Neutrophil (primary cell): ENCODE results near the gene PNMA8A.

Source experiments
- H3K27ac ChIP-seq: fragments of 200-600 bp; sonication (generic); 2 replicates; pipeline ENCODE4 v1.5.1; 2016; ENCODE audit warnings: mild to moderate bottlenecking, moderate library complexity
- H3K27me3 ChIP-seq: fragments of 200-600 bp; sonication (generic); 2 replicates; pipeline ENCODE4 v1.6.0; 2016; ENCODE audit warnings: mild to moderate bottlenecking
- H3K36me3 ChIP-seq: fragments of 200-600 bp; sonication (generic); 2 replicates; pipeline ENCODE4 v1.5.1; 2017
- H3K4me1 ChIP-seq, 2 experiments: fragments of 200-600 bp in 1 of 2; sonication (generic) in 1 of 2; 1 replicate in 1 of 2; 2 replicates in 1 of 2; pipeline versions ENCODE4 v1.5.1 to v1.6.1; 2013 to 2016; ENCODE audit warnings: low read depth in 1 of 2, low read length in 1 of 2, mild to moderate bottlenecking in 1 of 2, moderate library complexity in 1 of 2; ENCODE audit not compliant: control insufficient read depth in 1 of 2, insufficient read depth in 1 of 2
- H3K4me3 ChIP-seq, 2 experiments: fragments of 200-600 bp in 1 of 2; sonication (generic) in 1 of 2; 1 replicate in 1 of 2; 2 replicates in 1 of 2; pipeline ENCODE4 v1.5.1; 2013 to 2016; ENCODE audit warnings: low read depth in 1 of 2, low read length in 1 of 2, mild to moderate bottlenecking in 1 of 2, moderate library complexity in 1 of 2
- H3K9me3 ChIP-seq: fragments of 200-600 bp; sonication (generic); 2 replicates; pipeline ENCODE4 v1.5.1; 2016
- CTCF ChIP-seq: fragments of 200-600 bp; sonication (generic); IDR thresholded peaks from 2 replicates; pipeline ENCODE4 v1.5.1; 2016; ENCODE audit warnings: antibody characterized with exemption

Gene PNMA8A

DNA sequence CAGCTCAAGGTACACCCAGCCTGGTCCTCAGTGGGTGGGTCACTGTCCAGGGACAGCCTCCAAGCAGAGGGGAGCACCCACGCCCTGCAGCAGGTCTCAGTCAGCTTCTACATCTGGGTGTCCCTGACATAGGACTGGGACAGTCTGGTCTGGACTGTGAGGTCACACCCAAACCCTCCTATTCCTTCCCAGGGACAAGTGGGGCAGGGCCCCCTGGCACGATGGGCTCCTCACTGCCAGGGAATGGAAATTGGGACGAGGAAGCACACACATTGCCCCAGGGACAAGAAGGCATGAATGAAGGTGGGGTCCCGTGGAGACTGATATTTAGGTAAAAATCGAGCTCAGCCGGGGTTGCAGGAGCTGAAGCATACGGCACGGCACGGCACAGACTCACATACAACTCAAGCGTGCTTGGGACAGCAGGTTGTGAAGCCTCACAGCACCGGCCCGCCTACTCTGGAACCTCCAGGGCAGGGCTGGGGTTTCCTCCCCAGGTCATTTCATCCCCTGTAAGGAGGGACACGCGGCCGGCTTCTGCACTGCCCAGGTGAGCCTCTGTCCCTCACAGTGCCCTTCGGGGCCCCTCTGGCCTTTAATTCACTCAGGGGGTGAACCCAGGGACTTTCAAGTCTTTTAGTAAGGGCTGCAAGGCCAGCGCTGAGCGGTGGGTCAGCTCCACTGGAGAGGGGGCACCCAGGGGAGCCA is 20.8 kb upstream of the PNMA8A start:
- TF ChIP-seq CTCF = no peak
- H3K27ac ChIP-seq = no peak overlapping the region
- peaks cover 100% of the 10 kb centered on the region for H3K27me3 ChIP-seq
- no peak overlapping the region for H3K4me3 ChIP-seq
- no peaks in the 10 kb centered on the region for H3K36me3 ChIP-seq
- H3K4me1 ChIP-seq = peaks cover 3 to 4% of the 10 kb centered on the region in 2 experiments
- H3K9me3 ChIP-seq = no peaks in the 10 kb centered on the region

DNA sequence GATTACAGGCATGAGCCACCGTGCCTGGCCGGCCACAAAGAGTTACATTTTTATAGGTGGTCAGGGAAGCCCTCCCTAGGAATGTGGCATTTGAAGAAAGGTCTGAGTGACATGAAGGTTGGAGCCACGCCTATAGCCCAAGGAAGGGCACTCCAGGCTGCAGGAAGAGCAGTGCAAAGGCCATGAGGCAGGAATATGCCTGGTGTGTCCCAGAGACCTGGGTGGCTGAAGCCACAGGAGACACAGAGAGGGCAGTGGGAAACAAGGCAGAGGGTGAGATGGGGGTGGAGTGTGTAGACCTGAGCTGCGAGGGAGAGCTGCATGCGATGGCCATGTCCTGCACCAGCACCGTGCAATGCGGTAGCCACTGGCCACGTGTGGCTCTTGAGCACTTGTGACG is 19.4 kb upstream of the PNMA8A start:
- H3K4me1 ChIP-seq = peaks cover 3 to 4% of the 10 kb centered on the region in 2 experiments
- no peaks in the 10 kb centered on the region for H3K36me3 ChIP-seq
- no peaks in the 10 kb centered on the region for H3K9me3 ChIP-seq
- H3K4me3 ChIP-seq = no peak overlapping the region
- no peak for TF ChIP-seq CTCF
- H3K27ac ChIP-seq = no peak overlapping the region
- H3K27me3 ChIP-seq = peaks cover 100% of the 10 kb centered on the region

DNA sequence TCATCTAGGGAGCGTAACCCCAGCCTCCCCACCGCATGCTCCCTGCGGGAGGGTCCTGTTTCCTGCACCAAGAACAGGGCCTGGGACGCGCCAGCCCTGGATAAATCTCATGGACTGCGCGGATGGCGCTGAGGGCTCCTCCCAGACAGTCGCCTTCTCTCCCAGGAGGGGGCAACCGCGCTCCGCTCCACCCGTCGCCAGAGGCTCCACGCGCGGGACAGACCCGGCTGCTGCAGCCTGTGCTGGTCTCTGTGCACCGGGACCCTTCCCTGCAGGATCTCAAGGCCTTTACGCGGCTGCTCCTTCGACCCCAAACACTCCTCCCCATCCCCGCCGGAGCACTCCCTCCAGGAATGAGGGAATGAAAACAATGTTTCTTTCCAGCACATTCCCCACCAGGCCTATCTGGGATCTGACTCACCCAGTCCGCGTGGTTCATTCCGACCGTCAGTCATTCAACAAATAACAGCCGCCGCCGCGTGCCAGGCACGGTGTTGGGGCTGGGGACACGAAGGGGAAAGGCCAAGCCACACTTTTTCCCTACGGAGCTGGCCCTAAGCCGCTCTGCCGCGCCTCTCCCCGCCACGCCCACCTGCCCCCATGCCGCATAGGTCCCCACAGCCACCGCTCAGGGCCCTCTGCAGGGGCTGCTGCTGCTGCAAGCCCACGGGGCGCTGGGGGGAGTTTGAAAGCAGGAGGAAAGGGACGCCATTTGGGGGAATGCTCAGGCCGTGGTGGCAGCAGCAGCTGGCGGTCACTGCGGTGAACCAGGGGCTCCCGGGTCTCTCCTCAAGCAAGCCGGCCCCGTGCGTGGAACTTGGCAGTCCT is 18.3 kb upstream of the PNMA8A start:
- Histone ChIP-seq H3K4me1 (peaks cover 3 to 4% of the 10 kb centered on the region in 2 experiments), H3K9me3 (no peaks in the 10 kb centered on the region), H3K27ac (no peak overlapping the region), H3K36me3 (no peaks in the 10 kb centered on the region), H3K4me3 (no peak overlapping the region), H3K27me3 (peaks cover 100% of the 10 kb centered on the region)
- no peak for TF ChIP-seq CTCF

- H3K27ac ChIP-seq = no peak overlapping the region
- no peak overlapping the region for H3K4me3 ChIP-seq
- no peak for TF ChIP-seq CTCF
- no peaks in the 10 kb centered on the region for H3K9me3 ChIP-seq
- no peaks in the 10 kb centered on the region for H3K36me3 ChIP-seq
- peaks cover 95% of the 10 kb centered on the region for H3K27me3 ChIP-seq
- peaks cover 3 to 4% of the 10 kb centered on the region in 2 experiments for H3K4me1 ChIP-seq
Observed at GRCh38 chr19:46488551-46488950, 17.2 kb upstream of the PNMA8A start.

- Histone ChIP-seq H3K4me1 (peaks cover 3 to 4% of the 10 kb centered on the region in 2 experiments), H3K27me3 (peaks cover 94% of the 10 kb centered on the region), H3K27ac (no peak overlapping the region), H3K9me3 (no peaks in the 10 kb centered on the region), H3K36me3 (no peaks in the 10 kb centered on the region), H3K4me3 (no peak overlapping the region)
- no peak for TF ChIP-seq CTCF
Observed at GRCh38 chr19:46487802-46488445, 16.6 kb upstream of the PNMA8A start.
